ENCODE measurements around the gene CT45A10. TPM values are rescaled to one million over a fixed set of nuclear protein-coding genes. Genes with fewer than 3 reads are reported as not detected.

Gene CT45A10
- total and polyA plus RNA-seq, 2 donors (not counting 3 experiments of a cell fraction or from before 2014, with no cell fraction given), result not detected

GRCh38 chrX:135914404-135914803, 21.2 kb upstream of the CT45A10 start:
- POLR2A ChIA-PET, result no interaction called here
- no peak overlapping the region for H3K4me2 ChIP-seq (ENCODE audit: insufficient read depth, low read length)
- no peak overlapping the region for H3K4me3 ChIP-seq (replicated peaks in 1 of 3; ENCODE audit: insufficient read depth in 1 of 3, low read depth in 1 of 3, low read length in 3 of 3)
- no peaks in the 10 kb centered on the region for H3K27me3 ChIP-seq (ENCODE audit: control insufficient read depth in 2 of 2, insufficient read depth in 2 of 2, low read length in 2 of 2)
- no peak for DNase-seq (ENCODE audit: low read depth, low spot score)
- BruUV-seq (replicated peaks), result no TSS peak
- H2AFZ ChIP-seq (ENCODE audit: low read depth, low read length), result no peak overlapping the region
- no peak for FAIRE-seq
- H3K36me3 ChIP-seq (ENCODE audit: control insufficient read depth in 2 of 2, extremely low read depth in 1 of 2, insufficient read depth in 2 of 2, low read length in 2 of 2), result no peaks in the 10 kb centered on the region
- no peaks in the 10 kb centered on the region for H4K20me1 ChIP-seq (replicated peaks; ENCODE audit: control insufficient read depth, extremely low read depth, insufficient read depth, low read length)
- intact Hi-C loops (cut with micrococcal nuclease) (no loop called here), dilution Hi-C loops (cut with MboI; ENCODE audit: extremely low pct_ligation_motif_present, low sequenced_read_pairs) (no loop called here)
- CTCF ChIA-PET, result no interaction called here
- no peaks in the 10 kb centered on the region for H3K9me1 ChIP-seq (replicated peaks; ENCODE audit: control insufficient read depth, extremely low read depth, insufficient read depth, low read length)
- H3K4me1 ChIP-seq (ENCODE audit: control insufficient read depth, extremely low read depth, insufficient read depth, low read length), result no peaks in the 10 kb centered on the region
- no peak overlapping the region for H3K27ac ChIP-seq (ENCODE audit: insufficient read depth, low read depth, low read length)
- no peaks in the 10 kb centered on the region for H3K79me2 ChIP-seq (ENCODE audit: control insufficient read depth, insufficient read depth, low read length)
- H3K9me3 ChIP-seq (replicated peaks; ENCODE audit: control insufficient read depth, insufficient read depth, low read length), result no peaks in the 10 kb centered on the region
- no peak overlapping the region for H3K9ac ChIP-seq (replicated peaks; ENCODE audit: extremely low read depth, insufficient read depth, low read length)
- TF ChIP-seq FOS (IDR thresholded peaks at IDR 0.05; ENCODE audit: borderline replicate concordance, insufficient read depth, low read length), result no peak
- TF ChIP-seq GATA2 (IDR thresholded peaks at IDR 0.05; ENCODE audit: insufficient read depth, insufficient read length, low read depth, low read length), result no peak
- no peak for TF ChIP-seq EZH2 (IDR thresholded peaks at IDR 0.05; ENCODE audit: borderline replicate concordance, low read depth, low read length, severe bottlenecking)
- TF ChIP-seq JUN (IDR thresholded peaks at IDR 0.05; ENCODE audit: borderline replicate concordance, insufficient read depth, insufficient read length, low read depth), result no peak
- no peak for TF ChIP-seq POLR2AphosphoS5 (IDR thresholded peaks at IDR 0.05; ENCODE audit: insufficient read depth, low read depth, low read length)
- TF ChIP-seq MAX (IDR thresholded peaks at IDR 0.05; ENCODE audit: insufficient read depth, insufficient read length), result no peak
- no peak for TF ChIP-seq MYC (IDR thresholded peaks at IDR 0.05; ENCODE audit: low read depth, low read length)
- no peak for TF ChIP-seq POLR2A (IDR thresholded peaks at IDR 0.05; ENCODE audit: low read depth, low read length)
- TF ChIP-seq CTCF (IDR thresholded peaks at IDR 0.05; ENCODE audit: extremely low read depth in 1 of 2, insufficient read depth in 1 of 2, low read depth in 1 of 2, low read length in 2 of 2), result no peak

All from endothelial cell of umbilical vein (primary cell).